Upper lobe of right lung (tissue), 1 donor: Measurements from ENCODE around the gene NME1. TPM values are rescaled to one million over a fixed set of nuclear protein-coding genes. Genes with fewer than 3 reads are reported as not detected.
"Not testable (repeated sequence)": the region's sequence is repeated elsewhere in the genome, so short reads cannot be mapped to it uniquely, and the experiment has no call there.

Source experiments
- ATAC-seq: fragments of 200-7000 bp; cut with Tn5 transposase; one replicate; pipeline ENCODE4 v1.9.1; 2020; ENCODE audit warnings: mild to moderate bottlenecking, moderate library complexity
- DNase-seq: peaks from one replicate; pipeline ENCODE4 v3.0.0-alpha.2; 2020
- H3K27ac ChIP-seq: fragments of 200-600 bp; one replicate; pipeline ENCODE4 v1.8.0; 2022
- H3K27me3 ChIP-seq: fragments of 200-600 bp; one replicate; pipeline ENCODE4 v1.8.0; 2022; ENCODE audit warnings: mild to moderate bottlenecking
- H3K36me3 ChIP-seq: fragments of 200-600 bp; one replicate; pipeline ENCODE4 v1.8.0; 2022
- H3K4me1 ChIP-seq: fragments of 200-600 bp; one replicate; pipeline ENCODE4 v1.8.0; 2022
- H3K4me3 ChIP-seq: fragments of 200-600 bp; one replicate; pipeline ENCODE4 v1.8.0; 2022; ENCODE audit warnings: mild to moderate bottlenecking
- H3K9me3 ChIP-seq: fragments of 200-600 bp; one replicate; pipeline ENCODE4 v1.8.0; 2022
- CTCF ChIP-seq: fragments of 200-600 bp; IDR thresholded peaks from one replicate; pipeline ENCODE4 v1.8.0; 2022; ENCODE audit warnings: antibody characterized with exemption
- intact Hi-C: fragments of 100-400 bp; cut with DNase I; formaldehyde crosslinking; loops from one replicate; pipeline ENCODE4 v1.11.0; 2022
- total RNA-seq: library from RNA; stranded (reverse); fragmentation: NEBNext Ultra II Directional; extraction: Animal tissue kit (Norgen Biotek cat#: 25700); gene quantifications from one replicate; pipeline ENCODE4 v1.2.1, GENCODE V29; 2021
- donor health status: DM: no; HTN: yes; CAD: no; lungs with severe emphysema.

NME1 gene
- total RNA-seq, 1 donor from 2014 or later = 29.4 TPM

GRCh38 chr17:51119415-51120356, 33.7 kb upstream of the NME1 start:
- ATAC-seq (peak; percentile 7), DNase-seq (peak; percentile 78)
- H3K36me3 ChIP-seq = no peaks in the 10 kb centered on the region
- no peaks in the 10 kb centered on the region for H3K27me3 ChIP-seq
- H3K9me3 ChIP-seq = no peaks in the 10 kb centered on the region
- peak; percentile 24 for TF ChIP-seq CTCF
- peak overlapping the region; percentile 97 for H3K4me3 ChIP-seq
- H3K27ac ChIP-seq = peak overlapping the region; percentile 94
- H3K4me1 ChIP-seq = peaks cover 39% of the 10 kb centered on the region
- intact Hi-C loops = no loop called here

- Histone ChIP-seq H3K4me1 (peaks cover 39% of the 10 kb centered on the region), H3K27me3 (no peaks in the 10 kb centered on the region), H3K9me3 (no peaks in the 10 kb centered on the region), H3K4me3 (peak overlapping the region; percentile 97), H3K36me3 (no peaks in the 10 kb centered on the region), H3K27ac (peak overlapping the region; percentile 94)
- no peak for TF ChIP-seq CTCF
- DNase-seq (no peak), ATAC-seq (peak; percentile 33)
- intact Hi-C loops = no loop called here
Observed at GRCh38 chr17:51120357-51120738, 33.0 kb upstream of the NME1 start.

GRCh38 chr17:51120739-51121619, 32.4 kb upstream of the NME1 start, which contains the start of gene SPAG9:
SPAG9 (minus strand) TSS chr17:51120868; CDS start chr17:51120656, 212 bp downstream.
- Histone ChIP-seq H3K4me1 (peaks cover 43% of the 10 kb centered on the region), H3K27me3 (no peaks in the 10 kb centered on the region), H3K4me3 (peak within 1 kb of the TSS; percentile 97), H3K9me3 (no peaks in the 10 kb centered on the region), H3K36me3 (no peaks in the 10 kb centered on the region), H3K27ac (peak within 1 kb of the TSS; percentile 94)
- DNase-seq (peak; percentile 98), ATAC-seq (peak; percentile 92)
- intact Hi-C loops = no loop called here
- TF ChIP-seq CTCF = no peak

- no peak for TF ChIP-seq CTCF
- Histone ChIP-seq H3K4me1 (peaks cover 36% of the 10 kb centered on the region), H3K9me3 (no peaks in the 10 kb centered on the region), H3K27me3 (no peaks in the 10 kb centered on the region), H3K27ac (peak overlapping the region; percentile 94), H3K36me3 (no peaks in the 10 kb centered on the region), H3K4me3 (peak overlapping the region; percentile 97)
- DNase-seq (peak; percentile 94), ATAC-seq (peak; percentile 82)
- intact Hi-C loops = no loop called here
Observed at GRCh38 chr17:51121620-51122472, 31.5 kb upstream of the NME1 start.

GRCh38 chr17:51122473-51123115, 30.8 kb upstream of the NME1 start:
- H3K36me3 ChIP-seq, ATAC-seq, H3K4me3 ChIP-seq, H3K27me3 ChIP-seq, H3K9me3 ChIP-seq, DNase-seq, intact Hi-C loops: not testable (repeated sequence)
- peaks cover 30% of the 10 kb centered on the region for H3K4me1 ChIP-seq
- H3K27ac ChIP-seq = peak overlapping the region; percentile 94
